ENCODE data around the gene NXNL2.

The NXNL2 gene

GRCh38 chr9:88586452-88586851 lies 51.5 kb downstream of the NXNL2 start:
- no peak overlapping the region for H3K4me3 ChIP-seq (ENCODE audit: low read depth, low read length)
- no peak for TF ChIP-seq CTCF (IDR thresholded peaks at IDR 0.05; ENCODE audit: control insufficient read depth, extremely low read depth, insufficient read depth)
- no peak for DNase-seq (ENCODE audit: low read depth)

GRCh38 chr9:88587182-88587581 lies 52.2 kb downstream of the NXNL2 start:
- DNase-seq (ENCODE audit: low read depth), result no peak
- no peak overlapping the region for H3K4me3 ChIP-seq (ENCODE audit: low read depth, low read length)
- TF ChIP-seq CTCF (IDR thresholded peaks at IDR 0.05; ENCODE audit: control insufficient read depth, extremely low read depth, insufficient read depth), result no peak

- DNase-seq (ENCODE audit: low read depth), result no peak
- TF ChIP-seq CTCF (IDR thresholded peaks at IDR 0.05; ENCODE audit: control insufficient read depth, extremely low read depth, insufficient read depth), result no peak
- H3K4me3 ChIP-seq (ENCODE audit: low read depth, low read length), result no peak overlapping the region
These were observed 53.1 kb downstream of the NXNL2 start for GRCh38 chr9:88587885-88588649.

GRCh38 chr9:88589656-88590055 lies 54.7 kb downstream of the NXNL2 start:
- no peak for TF ChIP-seq CTCF (IDR thresholded peaks at IDR 0.05; ENCODE audit: control insufficient read depth, extremely low read depth, insufficient read depth)
- H3K4me3 ChIP-seq (ENCODE audit: low read depth, low read length), result no peak overlapping the region

GRCh38 chr9:88590558-88591146 lies 55.7 kb downstream of the NXNL2 start:
- H3K4me3 ChIP-seq (ENCODE audit: low read depth, low read length), result no peak overlapping the region
- no peak for DNase-seq (ENCODE audit: low read depth)
- TF ChIP-seq CTCF (IDR thresholded peaks at IDR 0.05; ENCODE audit: control insufficient read depth, extremely low read depth, insufficient read depth), result 0 out of 2 replicates have a peak, but pooled peaks have one; percentile 17

More at GRCh38 chr9:88589656-88590055, 54.7 kb downstream of the NXNL2 start:
- no peak for DNase-seq (ENCODE audit: low read depth)

- peak; percentile 61 for TF ChIP-seq CTCF (IDR thresholded peaks at IDR 0.05; ENCODE audit: control insufficient read depth, extremely low read depth, insufficient read depth)
- DNase-seq (ENCODE audit: low read depth), result peak; percentile 3
- no peak overlapping the region for H3K4me3 ChIP-seq (ENCODE audit: low read depth, low read length)
These were observed 58.7 kb downstream of the NXNL2 start for GRCh38 chr9:88593537-88594185.
